NCI-H446 (cell line): Measurements from ENCODE around the gene PMEPA1.
"Not testable (repeated sequence)": the region's sequence is repeated elsewhere in the genome, so short reads cannot be mapped to it uniquely, and the experiment has no call there.

Source experiments
- DNase-seq, 2 experiments: peaks; one replicate each; lab custom pipeline; 2025; lab: John Stamatoyannopoulos, UW

Gene PMEPA1

DNA sequence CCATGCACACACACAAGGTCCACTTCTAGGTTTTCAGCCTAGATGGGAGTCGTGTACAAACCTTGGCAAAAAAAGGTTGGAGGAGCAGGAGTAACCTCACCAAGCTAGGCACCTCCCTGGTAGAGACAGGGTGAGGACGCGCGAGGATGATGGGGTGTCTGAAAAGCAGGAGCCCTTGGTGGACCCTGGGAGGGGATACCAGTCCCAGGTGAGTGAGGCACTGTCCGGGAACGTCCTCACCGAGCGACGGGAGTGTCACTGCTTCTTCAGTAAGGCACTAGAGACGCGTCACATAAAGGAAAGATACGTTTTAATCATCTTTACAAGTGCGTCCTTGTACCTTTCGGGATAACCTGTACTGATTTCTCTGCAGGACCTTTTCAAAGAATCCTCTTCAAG lies 60.2 kb downstream of the PMEPA1 start:
- no peak for DNase-seq

DNA sequence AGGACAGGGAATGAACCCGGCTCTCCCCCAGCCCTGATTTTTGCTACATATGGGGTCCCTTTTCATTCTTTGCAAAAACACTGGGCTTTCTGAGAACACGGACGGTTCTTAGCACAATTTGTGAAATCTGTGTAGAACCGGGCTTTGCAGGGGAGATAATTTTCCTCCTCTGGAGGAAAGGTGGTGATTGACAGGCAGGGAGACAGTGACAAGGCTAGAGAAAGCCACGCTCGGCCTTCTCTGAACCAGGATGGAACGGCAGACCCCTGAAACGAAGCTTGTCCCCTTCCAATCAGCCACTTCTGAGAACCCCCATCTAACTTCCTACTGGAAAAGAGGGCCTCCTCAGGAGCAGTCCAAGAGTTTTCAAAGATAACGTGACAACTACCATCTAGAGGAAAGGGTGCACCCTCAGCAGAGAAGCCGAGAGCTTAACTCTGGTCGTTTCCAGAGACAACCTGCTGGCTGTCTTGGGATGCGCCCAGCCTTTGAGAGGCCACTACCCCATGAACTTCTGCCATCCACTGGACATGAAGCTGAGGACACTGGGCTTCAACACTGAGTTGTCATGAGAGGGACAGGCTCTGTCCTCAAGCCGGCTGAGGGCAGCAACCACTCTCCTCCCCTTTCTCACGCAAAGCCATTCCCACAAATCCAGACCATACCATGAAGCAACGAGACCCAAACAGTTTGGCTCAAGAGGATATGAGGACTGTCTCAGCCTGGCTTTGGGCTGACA lies 60.8 kb downstream of the PMEPA1 start:
- no peak for DNase-seq

DNA sequence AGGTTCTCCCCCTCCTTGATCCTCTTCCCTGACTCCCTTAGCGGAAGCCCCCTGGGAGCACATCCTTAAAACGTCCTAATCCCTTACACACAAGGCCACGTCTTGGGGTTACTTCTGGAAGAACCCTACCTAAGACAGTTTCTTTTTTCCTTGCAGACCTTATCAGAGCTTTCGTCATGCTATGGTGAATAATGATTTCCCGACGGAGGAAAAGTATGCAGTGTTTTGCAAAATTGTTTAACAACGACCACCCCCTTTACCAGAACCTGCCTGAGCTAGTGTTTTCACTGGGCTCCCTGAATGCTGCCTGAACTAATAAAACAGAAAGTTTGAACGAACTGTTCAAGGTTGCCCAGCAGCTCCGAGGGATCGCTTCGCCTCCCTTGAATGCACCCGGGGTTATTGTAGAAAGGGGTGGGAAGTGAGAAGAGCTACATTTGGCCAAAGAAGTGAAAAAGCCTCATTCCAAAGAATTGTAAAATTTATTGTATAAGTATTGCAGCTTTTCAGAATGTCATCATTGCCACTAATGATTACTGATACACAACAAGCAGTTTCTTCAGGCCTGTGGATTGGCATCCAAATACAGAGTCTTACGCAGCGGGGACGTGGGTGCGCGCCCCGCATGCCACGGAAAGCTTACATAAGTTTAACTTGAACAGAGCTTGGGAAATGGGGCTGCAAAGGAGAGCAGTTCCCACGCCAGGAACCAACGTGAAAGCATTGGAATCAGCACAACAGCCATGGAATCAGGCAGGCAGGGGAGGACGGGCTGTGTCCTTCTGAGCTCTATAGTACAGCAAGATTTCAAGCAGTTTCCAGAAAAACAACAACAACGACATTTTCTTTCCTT lies 61.7 kb downstream of the PMEPA1 start:
- DNase-seq: no peak

DNA sequence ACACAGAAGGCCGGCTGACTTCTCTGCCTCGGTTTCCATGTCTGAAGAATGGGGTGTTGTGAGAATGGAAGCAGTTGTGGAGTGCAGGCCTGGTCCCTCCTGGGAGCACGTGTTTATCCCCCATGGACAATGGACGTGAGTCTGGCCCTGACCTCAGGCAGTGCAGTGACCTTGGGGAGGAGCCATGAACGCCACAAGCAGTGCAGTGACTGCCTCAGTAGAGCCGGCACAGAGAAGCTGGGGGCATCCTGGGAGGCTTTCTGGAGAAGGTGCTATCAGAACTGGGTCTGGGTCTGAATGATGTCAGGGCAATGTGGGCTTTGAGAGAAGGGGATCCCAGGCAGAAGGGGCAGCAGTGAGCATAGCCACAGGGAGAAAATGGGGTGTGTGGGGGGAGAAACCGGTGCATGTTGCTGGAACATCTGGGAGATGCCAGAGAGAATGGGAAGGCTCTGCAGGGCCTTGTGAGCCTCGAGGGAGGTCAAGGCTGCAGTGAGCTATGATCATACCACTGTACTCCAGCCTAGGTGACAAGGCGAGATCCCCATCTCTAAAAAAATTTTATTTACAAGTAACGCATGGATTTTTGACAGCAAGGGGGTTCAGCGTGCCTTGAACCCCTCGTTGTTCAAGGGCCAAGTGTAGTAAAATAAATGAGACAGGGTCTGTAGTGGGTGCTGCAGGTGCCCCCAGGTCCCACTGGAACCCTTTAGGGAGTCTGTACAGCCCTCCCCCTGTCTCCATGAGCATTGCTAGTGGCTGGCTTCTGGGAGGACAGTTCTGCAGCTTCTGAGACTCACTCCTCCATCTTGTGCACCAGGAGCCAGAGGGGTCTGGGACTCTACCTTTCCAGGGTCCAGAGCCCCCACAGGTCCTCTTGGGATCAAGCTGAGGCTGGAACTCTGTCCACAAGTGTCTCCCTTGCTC lies 62.5 kb downstream of the PMEPA1 start:
- DNase-seq: no peak

DNA sequence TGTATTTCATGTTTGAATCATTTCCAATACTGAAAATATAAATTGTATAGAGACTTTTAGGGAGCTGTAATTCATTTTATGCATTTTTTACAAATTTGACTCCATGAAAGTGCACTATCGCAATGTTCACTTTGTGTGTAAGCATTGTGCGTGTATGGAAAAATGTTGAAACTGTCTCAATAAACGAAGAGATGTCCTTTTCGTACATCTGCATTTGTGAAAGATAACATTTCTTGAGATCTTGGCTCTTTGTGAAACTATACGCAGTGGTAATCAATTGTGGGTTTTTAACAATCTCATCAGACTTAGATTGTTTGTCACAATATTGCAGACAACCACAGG lies 70.9 kb downstream of the PMEPA1 start:
- DNase-seq: no peak

DNA sequence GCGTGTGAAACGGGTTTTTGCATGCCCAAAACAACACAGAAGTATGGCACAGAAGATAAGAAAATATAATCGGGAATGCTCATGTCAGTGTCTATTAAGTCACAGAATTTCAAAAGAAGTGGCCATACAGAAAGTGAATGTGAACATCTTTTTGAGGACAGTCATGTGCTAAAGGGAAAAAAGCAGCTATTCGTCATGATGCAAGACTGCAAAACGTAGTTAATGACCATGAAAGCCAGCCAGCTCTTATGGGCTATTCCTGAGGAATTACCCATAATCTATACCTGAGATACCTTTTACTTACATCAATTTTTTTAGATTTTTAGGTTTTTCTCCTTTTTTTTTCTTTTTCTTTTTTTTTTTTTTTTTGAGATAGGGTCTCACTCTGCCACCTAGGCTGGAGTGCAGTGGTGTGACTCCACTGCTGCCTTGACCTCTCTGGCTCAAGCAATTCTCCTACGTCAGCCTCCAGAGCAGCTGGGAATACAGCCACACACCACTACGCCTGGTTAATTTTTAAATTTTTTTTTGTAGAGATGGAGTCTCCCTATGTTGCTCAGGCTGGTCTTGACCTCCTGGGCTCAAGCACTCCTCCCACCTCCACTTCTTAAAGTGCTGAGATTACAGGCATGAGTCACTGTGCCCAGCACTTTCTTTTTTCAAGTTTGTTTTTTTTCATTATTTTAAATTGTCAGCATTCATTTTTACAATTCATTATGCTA lies 71.5 kb downstream of the PMEPA1 start:
- no peak for DNase-seq

DNA sequence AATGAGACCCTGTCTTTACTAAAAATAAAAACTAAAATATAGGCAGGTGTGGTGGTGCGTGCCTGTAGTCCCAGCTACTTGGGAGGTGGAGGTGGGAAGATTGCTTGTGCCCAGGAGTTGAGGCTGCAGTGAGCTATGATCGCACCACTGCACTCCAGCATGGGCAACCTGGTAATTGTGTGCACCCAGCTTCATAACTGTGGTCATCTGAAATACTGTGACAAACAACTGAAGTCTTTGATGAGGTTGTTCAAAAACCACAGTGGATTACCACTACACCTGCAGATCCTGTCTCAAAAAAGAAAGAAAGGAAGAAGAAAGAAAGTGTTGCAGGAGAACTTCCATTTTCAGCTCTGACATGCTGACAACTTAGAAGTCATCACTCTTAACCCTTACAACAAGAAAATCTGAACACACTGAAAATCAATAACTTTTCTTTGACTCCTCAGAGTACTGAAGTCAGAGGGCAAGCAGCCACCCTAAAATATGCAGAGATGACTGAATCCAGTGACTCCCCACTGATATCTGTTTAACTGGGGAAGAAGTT lies 75.8 kb downstream of the PMEPA1 start:
- DNase-seq: no peak

DNA sequence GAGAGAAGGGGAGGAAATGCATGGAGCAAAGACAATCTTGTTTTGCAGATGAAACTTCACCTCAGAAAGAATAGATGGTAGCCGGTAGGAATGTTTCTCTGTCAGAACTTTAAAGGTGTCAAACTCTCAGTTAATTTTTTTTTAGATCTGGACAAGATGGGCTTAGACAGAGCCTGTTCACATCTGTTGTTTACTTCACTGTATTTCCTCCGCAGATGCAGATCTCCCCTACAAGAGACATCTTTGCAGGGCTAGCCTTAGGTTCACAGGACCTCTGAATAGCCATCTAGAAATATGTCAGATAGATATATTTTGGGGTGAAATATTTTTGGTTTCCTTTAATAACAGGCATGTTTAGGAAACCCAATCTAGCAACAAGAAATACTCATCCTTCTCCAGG lies 77.5 kb downstream of the PMEPA1 start:
- no peak for DNase-seq

DNA sequence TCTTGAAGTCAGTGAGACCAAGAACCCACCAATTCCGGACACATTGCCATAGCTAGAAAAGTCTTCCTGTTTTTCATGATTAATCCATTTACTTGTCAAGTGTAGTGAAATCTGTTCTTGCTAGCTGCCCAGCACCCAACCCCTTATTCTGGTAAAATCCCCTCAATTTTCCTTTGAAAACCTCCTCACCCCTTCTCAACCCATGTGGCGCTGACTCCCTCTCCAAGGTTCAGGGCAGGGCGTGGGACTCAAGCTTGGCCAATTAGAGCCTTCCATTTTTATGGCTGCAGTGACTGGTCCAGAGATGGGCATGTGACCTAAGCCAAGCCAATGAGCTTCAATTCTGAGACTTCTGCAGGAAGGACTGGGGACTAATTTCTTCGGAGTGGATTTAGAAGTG lies 79.8 kb downstream of the PMEPA1 start:
- no peak for DNase-seq

DNA sequence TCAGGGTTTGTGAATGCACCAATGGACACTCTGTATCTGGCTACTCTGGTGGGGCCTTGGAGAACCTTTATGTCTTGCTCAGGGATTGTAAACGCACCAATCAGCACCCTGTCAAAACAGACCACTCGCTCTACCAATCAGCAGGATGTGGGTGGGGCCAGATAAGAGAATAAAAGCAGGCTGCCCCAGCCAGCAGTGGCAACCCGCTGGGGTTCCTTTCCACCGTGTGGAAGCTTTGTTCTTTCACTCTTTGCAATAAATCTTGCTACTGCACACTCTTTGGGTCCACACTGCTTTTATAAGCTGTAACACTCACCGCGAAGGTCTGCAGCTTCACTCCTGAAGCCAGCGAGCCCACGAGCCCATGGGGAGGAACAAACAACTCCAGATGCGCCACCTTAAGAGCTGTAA lies 80.3 kb downstream of the PMEPA1 start:
- not testable (repeated sequence) for DNase-seq

DNA sequence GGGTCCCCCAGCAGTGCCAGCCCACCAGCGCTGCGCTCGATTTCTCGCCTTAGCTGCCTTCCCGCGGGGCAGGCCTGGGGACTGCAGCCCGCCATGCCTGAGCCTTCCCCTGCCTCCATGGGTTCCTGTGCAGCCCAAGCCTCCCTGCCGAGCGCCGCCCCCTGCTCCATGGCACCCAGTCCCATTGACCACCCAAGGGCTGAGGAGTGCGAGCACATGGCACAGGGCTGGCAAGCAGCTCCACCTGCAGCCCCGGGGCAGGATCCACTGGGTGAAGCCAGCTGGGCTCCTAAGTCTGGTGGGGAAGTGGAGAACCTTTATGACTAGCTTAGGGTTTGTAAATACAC lies 80.9 kb downstream of the PMEPA1 start:
- not testable (repeated sequence) for DNase-seq

DNA sequence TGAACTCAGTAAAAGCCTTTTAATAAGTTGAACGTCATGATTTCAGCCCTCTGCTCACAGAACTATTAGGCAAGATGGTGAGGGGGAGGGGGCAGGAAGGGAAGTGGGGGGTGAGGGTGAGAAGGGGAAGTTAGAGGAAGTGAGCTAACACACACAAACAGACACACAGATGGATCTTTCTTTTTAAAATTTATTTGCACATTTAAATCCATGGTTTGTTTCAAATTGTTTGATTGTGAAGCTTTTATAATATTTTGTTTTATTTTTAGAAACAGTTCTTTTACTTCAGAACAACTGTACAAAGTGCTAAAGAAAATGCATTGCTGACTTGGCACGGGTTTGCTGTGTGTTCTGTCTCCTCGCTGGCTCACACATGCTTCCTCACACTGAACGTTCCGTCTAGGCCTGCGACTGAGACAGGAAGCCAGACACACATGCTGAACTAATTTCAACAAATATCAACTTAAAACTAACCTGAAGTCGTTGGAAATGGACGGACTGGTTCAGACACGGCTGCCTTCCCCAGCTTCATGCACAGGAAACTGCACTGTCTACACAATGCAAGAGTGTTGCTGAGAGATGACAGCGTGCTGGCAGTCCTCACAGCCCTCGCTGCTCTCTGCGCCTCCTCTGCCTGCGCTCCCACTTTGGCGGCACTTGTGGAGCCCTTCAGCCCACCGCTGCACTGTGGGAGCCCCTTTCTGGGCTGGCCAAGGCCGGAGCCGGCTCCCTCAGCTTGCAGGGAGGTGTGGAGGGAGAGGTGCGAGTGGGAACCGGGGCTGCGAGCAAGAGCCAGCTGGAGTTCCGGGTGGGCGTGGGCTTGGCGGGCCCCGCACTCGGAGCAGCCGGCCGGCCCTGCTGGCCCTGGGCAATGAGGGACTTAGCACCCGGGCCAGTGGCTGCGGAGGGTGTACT lies 81.5 kb downstream of the PMEPA1 start:
- DNase-seq: no peak

DNA sequence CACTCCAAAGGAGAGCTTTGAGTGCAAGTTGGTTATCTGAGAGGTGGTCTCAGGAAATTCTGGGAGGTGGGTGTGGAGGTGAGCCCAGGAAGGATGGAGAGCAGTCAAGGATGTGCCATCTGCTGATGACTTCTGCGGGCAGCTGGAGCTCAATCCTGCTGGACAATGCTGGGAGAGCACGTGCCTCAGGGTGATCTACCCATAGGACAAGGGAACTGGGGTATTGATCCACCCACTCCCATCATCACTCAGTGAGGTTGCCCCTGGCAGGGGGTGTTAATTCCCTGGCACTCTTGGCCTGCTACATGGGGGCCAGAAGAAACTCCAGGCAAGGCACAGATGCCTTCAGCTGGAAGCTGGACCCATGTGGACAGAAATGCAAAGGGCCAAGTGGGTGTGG lies 82.5 kb downstream of the PMEPA1 start:
- DNase-seq: no peak

DNA sequence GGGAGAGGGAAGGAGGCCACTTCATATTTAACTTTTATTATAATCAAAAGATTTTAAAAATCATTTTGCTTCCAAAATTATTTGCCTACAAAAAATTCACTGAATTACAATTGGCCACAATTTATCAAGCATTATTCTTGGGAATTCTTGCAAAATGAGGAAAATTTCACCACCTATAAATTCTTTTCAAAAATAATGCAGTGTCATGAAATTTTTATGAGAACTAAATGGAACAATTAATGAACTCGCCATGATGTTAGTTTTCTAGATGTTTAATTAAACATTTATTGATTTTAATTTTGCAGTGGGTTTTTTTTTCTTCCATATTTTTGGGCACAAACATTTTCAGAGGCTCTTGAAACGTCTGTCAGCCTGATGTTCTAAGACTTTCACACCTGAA lies 83.8 kb downstream of the PMEPA1 start:
- no peak for DNase-seq

DNA sequence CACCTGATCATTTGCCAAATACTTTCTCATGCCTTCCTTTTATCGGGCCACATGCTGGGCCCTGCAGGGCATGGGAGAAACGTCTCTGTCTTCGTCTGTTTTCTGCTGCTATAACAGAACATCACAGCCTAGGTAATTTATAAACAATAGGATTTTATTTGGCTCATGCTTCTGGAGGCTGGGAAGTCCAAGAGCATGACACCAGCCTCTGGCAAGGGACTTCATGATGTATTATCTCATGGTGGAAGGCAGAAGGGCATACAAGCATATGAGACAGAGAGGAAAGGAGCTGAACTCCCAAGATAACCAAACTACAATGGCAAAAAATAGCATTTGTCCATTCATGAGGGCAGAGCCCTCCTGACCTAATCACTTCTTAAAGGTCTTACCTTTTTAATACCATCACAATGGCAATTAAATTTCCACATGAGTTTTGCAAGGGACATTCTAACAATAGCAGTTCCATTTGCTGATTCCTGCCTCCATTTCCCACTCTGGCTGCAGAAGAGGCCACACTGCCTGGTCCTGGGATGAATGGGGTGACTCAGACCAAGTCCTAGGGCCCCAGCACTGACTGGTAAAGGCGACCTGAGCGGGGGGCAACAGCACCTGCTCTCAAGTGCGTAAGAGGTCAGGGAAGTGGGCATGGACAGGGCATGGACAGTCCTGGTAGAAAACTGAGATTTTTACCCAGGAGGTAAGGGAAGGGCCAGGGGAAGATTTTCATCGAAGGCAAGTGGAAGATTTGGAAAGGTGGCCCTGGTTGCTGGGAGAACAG lies 84.4 kb downstream of the PMEPA1 start:
- DNase-seq: no peak

DNA sequence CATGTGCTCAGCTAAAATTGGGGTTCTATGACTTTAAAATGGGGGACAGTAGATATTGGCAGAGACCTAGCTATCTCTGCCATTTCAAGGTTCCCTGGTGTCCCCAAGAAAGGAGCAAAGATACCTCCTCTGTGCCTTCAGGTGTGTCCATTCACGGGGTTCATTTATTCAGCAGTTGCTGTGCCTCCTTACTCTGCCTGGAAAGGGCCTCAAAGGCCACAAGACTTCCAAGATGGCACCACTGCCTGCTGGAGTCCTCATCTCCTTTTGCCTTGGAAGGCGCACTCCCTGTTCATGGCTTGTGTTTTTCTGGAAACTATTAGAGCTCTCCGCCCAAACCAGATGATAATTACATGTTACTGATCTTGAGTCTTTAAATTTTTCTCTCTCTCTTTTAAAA lies 85.7 kb downstream of the PMEPA1 start:
- no peak for DNase-seq

DNA sequence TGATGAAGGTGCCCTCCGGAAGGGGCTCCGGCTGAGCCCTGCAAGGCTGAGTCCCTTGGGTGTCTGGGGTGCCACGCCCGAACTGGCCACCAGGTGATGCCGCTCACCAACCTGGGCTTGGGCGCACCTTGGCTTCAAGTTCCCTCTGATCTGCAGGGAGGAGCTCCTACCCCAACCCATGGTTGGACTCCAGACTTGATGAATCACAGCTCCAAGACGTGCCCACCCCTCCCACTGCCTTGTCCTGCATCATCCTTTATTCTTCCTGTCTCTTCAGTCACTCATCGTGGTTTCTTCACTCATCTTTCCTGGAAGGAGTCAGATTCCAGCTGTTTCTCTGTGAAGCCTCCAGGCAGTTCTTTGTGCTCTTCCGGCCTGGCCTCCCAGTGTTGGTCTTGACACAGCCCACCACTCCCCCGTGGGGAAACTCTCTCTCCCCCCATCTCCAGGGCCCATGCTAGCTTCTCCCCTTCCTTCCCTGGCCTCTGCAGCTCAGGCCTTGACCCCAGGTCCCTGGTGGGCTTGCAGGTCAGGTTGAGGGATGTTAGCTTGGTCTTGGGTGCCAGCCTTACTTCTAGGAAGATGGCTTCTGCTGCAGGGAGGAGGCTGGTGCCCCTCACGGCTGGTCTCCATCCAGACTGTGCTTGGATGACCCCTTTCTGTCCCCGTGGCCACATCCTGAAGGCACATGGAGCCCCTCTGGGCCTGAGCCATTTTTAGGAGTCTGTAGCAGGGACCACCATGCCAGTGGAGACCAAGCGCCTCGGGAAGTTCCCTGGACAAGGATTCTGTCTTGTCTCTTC lies 87.0 kb downstream of the PMEPA1 start:
- DNase-seq: peak in 1 of 2 experiments; percentile 44

DNA sequence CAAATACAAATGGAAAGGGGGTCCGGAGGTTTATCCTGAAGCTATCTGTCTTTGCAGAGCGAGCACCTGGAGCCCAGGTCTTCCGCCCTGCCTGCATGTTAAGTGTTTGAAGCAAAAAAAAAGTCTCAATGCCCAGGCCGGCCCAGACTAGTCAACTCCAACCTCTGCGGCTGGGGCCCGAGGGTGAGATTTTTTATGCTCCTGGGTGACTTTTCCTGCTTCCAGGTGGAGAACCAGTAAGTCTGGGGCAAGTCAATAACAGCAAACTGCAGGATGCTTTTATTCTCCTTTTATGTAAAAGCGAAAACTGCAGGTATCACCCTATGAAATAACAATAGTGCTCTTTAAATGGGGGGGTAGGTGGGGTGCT lies 87.6 kb downstream of the PMEPA1 start:
- DNase-seq: no peak
